ENCODE measurements around the gene ZNF599.

ZNF599 gene

DNA sequence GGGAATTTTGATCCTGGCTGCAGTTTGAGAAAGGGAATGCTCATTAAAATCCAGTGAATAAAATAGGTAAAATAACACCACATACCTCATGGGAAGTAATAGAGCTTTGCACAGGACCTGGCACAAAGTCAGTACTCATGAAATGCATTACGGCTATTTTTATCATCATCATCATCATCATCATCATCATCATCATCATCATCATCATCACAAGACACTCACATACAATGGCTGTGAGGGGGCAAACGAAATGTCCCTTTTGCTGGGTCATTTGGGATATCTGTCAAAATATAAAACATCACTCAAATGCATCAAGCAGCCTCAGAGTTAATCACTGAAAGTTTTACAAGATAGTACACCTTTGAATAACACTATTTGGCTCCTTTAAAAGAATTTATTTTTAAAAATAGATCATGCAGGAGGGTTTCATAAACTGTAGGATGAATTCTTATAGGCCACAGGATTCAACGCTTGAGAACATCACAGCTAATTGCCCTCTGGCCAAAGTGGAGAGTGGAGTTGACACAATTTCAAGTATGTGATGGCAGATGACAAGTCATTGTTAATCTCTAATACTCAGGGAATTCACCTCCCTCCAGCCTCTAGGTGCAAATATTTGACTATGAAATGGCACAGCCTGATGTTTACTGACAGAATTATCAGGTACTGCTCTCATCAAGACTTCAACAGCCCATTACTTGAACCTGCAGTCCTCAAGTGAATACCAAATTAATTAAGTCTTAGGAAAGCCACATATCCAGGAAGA lies 14.2 kb upstream of the ZNF599 start:
- Histone ChIP-seq H3K36me3 (ENCODE audit: insufficient read depth, low read length) (no peaks in the 10 kb centered on the region), H3K79me2 (ENCODE audit: insufficient read depth, low read length) (no peaks in the 10 kb centered on the region)

DNA sequence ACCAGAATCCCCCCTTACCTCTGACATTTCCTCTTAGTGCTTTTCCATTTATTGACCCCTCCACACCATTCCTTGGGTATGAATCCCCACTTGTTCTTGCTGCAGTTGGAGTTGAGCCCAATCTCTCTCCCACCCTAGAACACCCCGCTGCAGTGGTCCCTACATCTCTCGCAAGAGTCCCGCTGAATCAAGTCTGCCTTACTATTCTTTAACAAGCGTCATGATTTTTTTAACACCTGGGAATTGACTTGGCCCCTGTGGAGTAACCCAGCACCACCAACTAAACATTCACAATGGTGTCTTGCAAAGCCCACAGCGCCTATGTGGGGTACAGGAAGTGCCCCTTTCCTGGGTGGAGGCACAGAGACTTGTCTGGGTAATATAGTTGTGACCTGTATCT lies 13.2 kb upstream of the ZNF599 start:
- H3K27ac ChIP-seq (ENCODE audit: low read depth, low read length, poor library complexity, severe bottlenecking) = no peak overlapping the region
- H2AFZ ChIP-seq (ENCODE audit: low read length) = no peak overlapping the region
- no peaks in the 10 kb centered on the region for H3K9me3 ChIP-seq (ENCODE audit: low read length)
- no peak overlapping the region for H3K4me3 ChIP-seq (ENCODE audit: low read depth, low read length, poor library complexity, severe bottlenecking)
- H3K79me2 ChIP-seq (ENCODE audit: insufficient read depth, low read length) = no peaks in the 10 kb centered on the region
- no peaks in the 10 kb centered on the region for H3K27me3 ChIP-seq (ENCODE audit: insufficient read depth, low read length)
- no peak overlapping the region for H3K9ac ChIP-seq (ENCODE audit: low read length)
- H3K4me2 ChIP-seq (ENCODE audit: low read length) = no peak overlapping the region
- no peaks in the 10 kb centered on the region for H3K9me2 ChIP-seq (ENCODE audit: low read depth, low read length)
- H3F3A ChIP-seq (ENCODE audit: insufficient read depth, low read length) = no peaks in the 10 kb centered on the region
- H3K4me1 ChIP-seq (ENCODE audit: insufficient read depth, low read length, severe bottlenecking) = no peaks in the 10 kb centered on the region
- TF ChIP-seq, protein P1, sequence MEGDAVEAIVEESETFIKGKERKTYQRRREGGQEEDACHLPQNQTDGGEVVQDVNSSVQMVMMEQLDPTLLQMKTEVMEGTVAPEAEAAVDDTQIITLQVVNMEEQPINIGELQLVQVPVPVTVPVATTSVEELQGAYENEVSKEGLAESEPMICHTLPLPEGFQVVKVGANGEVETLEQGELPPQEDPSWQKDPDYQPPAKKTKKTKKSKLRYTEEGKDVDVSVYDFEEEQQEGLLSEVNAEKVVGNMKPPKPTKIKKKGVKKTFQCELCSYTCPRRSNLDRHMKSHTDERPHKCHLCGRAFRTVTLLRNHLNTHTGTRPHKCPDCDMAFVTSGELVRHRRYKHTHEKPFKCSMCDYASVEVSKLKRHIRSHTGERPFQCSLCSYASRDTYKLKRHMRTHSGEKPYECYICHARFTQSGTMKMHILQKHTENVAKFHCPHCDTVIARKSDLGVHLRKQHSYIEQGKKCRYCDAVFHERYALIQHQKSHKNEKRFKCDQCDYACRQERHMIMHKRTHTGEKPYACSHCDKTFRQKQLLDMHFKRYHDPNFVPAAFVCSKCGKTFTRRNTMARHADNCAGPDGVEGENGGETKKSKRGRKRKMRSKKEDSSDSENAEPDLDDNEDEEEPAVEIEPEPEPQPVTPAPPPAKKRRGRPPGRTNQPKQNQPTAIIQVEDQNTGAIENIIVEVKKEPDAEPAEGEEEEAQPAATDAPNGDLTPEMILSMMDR (IDR thresholded peaks at IDR 0.05; ENCODE audit: low read length) = no peak
- TF ChIP-seq EZH2 (IDR thresholded peaks at IDR 0.05; ENCODE audit: borderline replicate concordance, low read length) = no peak
- no peaks in the 10 kb centered on the region for H4K20me1 ChIP-seq (ENCODE audit: insufficient read depth, low read length)
- no peaks in the 10 kb centered on the region for H3K36me3 ChIP-seq (ENCODE audit: insufficient read depth, low read length)

More for the DNA sequence above, 14.2 kb upstream of the ZNF599 start:
- H3K9ac ChIP-seq (ENCODE audit: low read length) = no peak overlapping the region
- H3F3A ChIP-seq (ENCODE audit: insufficient read depth, low read length) = no peaks in the 10 kb centered on the region
- H3K4me1 ChIP-seq (ENCODE audit: insufficient read depth, low read length, severe bottlenecking) = no peaks in the 10 kb centered on the region
- H4K20me1 ChIP-seq (ENCODE audit: insufficient read depth, low read length) = no peaks in the 10 kb centered on the region
- no peak overlapping the region for H3K4me3 ChIP-seq (ENCODE audit: low read depth, low read length, poor library complexity, severe bottlenecking)
- no peaks in the 10 kb centered on the region for H3K27me3 ChIP-seq (ENCODE audit: insufficient read depth, low read length)
- H3K9me2 ChIP-seq (ENCODE audit: low read depth, low read length) = no peaks in the 10 kb centered on the region
- H3K4me2 ChIP-seq (ENCODE audit: low read length) = no peak overlapping the region
- no peak overlapping the region for H3K27ac ChIP-seq (ENCODE audit: low read depth, low read length, poor library complexity, severe bottlenecking)
- no peak overlapping the region for H2AFZ ChIP-seq (ENCODE audit: low read length)
- no peaks in the 10 kb centered on the region for H3K9me3 ChIP-seq (ENCODE audit: low read length)
- no peak for TF ChIP-seq EZH2 (IDR thresholded peaks at IDR 0.05; ENCODE audit: borderline replicate concordance, low read length)
- TF ChIP-seq, protein P1 (IDR thresholded peaks at IDR 0.05; ENCODE audit: low read length) = no peak

DNA sequence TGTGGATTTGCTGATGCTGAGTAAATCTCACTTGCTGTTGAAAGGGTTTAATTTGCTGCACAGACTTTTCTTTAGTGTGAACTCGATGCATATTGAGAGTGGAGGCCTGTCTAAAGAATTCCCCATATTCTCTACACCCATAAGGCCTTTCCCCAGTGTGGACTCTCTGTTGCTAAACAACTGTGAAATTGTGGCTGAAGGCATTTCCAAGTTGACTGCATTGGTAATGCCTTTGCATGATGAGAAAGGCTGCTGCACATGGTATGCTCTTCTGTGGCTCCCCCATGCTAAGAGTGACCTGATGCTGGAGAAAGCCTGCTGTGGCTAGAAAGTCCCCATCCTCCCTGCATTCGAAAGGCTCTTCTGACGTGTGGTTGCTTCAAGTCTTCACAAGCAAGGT lies 6.6 kb upstream of the ZNF599 start:
- Histone ChIP-seq H3K27ac (ENCODE audit: low read depth, low read length, poor library complexity, severe bottlenecking) (no peak overlapping the region), H3K9me3 (ENCODE audit: low read length) (no peaks in the 10 kb centered on the region), H3K36me3 (ENCODE audit: insufficient read depth, low read length) (no peaks in the 10 kb centered on the region), H3K9me2 (ENCODE audit: low read depth, low read length) (no peaks in the 10 kb centered on the region), H3K4me2 (ENCODE audit: low read length) (no peak overlapping the region), H4K20me1 (ENCODE audit: insufficient read depth, low read length) (no peaks in the 10 kb centered on the region), H3K4me1 (ENCODE audit: insufficient read depth, low read length, severe bottlenecking) (no peaks in the 10 kb centered on the region), H3K27me3 (ENCODE audit: insufficient read depth, low read length) (no peaks in the 10 kb centered on the region), H2AFZ (ENCODE audit: low read length) (no peak overlapping the region), H3K4me3 (ENCODE audit: low read depth, low read length, poor library complexity, severe bottlenecking) (no peak overlapping the region), H3K9ac (ENCODE audit: low read length) (no peak overlapping the region), H3K79me2 (ENCODE audit: insufficient read depth, low read length) (no peaks in the 10 kb centered on the region), H3F3A (ENCODE audit: insufficient read depth, low read length) (no peaks in the 10 kb centered on the region)
- no peak for TF ChIP-seq EZH2 (IDR thresholded peaks at IDR 0.05; ENCODE audit: borderline replicate concordance, low read length)
- TF ChIP-seq, protein P1 (IDR thresholded peaks at IDR 0.05; ENCODE audit: low read length) = no peak
